ENCODE results near the gene EIF4G1. TPM values are rescaled to one million over a fixed set of nuclear protein-coding genes. Genes with fewer than 3 reads are reported as not detected.
A peak's percentile ranks its signal among the peaks of the same experiment; 100 is the strongest.
"Not testable (repeated sequence)": the region's sequence is repeated elsewhere in the genome, so short reads cannot be mapped to it uniquely, and the experiment has no call there.

The EIF4G1 gene
- 158 TPM for polyA plus RNA-seq (2012; ENCODE audit: low read depth, missing spikeins)

- DNase-seq (ENCODE audit: insufficient read length, low spot score) (peak; percentile 96), FAIRE-seq (peak; percentile 98)
- TF ChIP-seq PAX5 (IDR thresholded peaks at IDR 0.05; ENCODE audit: insufficient read depth, low read length, severe bottlenecking) = no peak
- no peak for TF ChIP-seq SPI1 (IDR thresholded peaks at IDR 0.05; ENCODE audit: low read depth, low read length)
- TF ChIP-seq TAF1 (IDR thresholded peaks at IDR 0.05; ENCODE audit: low read depth, low read length) = peak; percentile 93
- TF ChIP-seq POU2F2 (IDR thresholded peaks at IDR 0.05; ENCODE audit: low read depth, low read length) = no peak
- TF ChIP-seq POLR2AphosphoS5 (IDR thresholded peaks at IDR 0.05; ENCODE audit: low read depth, low read length) = peak; percentile 84
- peak; percentile 78 for TF ChIP-seq POLR2A (IDR thresholded peaks at IDR 0.05; ENCODE audit: low read depth, low read length)
These were observed at the start of gene EIF4G1 for GRCh38 chr3:184314363-184314699. EIF4G1 (plus strand) TSS chr3:184314606; CDS start chr3:184315797, 1,191 bp downstream.

- not testable (repeated sequence) for DNase-seq (ENCODE audit: insufficient read length, low spot score); FAIRE-seq
These were observed 47.2 kb upstream of the EIF4G1 start for GRCh38 chr3:184267249-184267648.

- TF ChIP-seq POLR2AphosphoS5 (IDR thresholded peaks at IDR 0.05; ENCODE audit: low read depth, low read length) = no peak
- TF ChIP-seq POU2F2 (IDR thresholded peaks at IDR 0.05; ENCODE audit: low read depth, low read length) = no peak
- TF ChIP-seq PAX5 (IDR thresholded peaks at IDR 0.05; ENCODE audit: insufficient read depth, low read length, severe bottlenecking) = no peak
- no peak for TF ChIP-seq TAF1 (IDR thresholded peaks at IDR 0.05; ENCODE audit: low read depth, low read length)
- no peak for TF ChIP-seq POLR2A (IDR thresholded peaks at IDR 0.05; ENCODE audit: low read depth, low read length)
- TF ChIP-seq SPI1 (IDR thresholded peaks at IDR 0.05; ENCODE audit: low read depth, low read length) = no peak
- DNase-seq (ENCODE audit: insufficient read length, low spot score) (no peak), FAIRE-seq (no peak)
These were observed 42.1 kb upstream of the EIF4G1 start for GRCh38 chr3:184272269-184272668.

- TF ChIP-seq PAX5 (IDR thresholded peaks at IDR 0.05; ENCODE audit: insufficient read depth, low read length, severe bottlenecking) = no peak
- no peak for TF ChIP-seq POLR2A (IDR thresholded peaks at IDR 0.05; ENCODE audit: low read depth, low read length)
- TF ChIP-seq SPI1 (IDR thresholded peaks at IDR 0.05; ENCODE audit: low read depth, low read length) = no peak
- TF ChIP-seq TAF1 (IDR thresholded peaks at IDR 0.05; ENCODE audit: low read depth, low read length) = no peak
- FAIRE-seq (no peak), DNase-seq (ENCODE audit: insufficient read length, low spot score) (no peak)
These were observed 39.1 kb upstream of the EIF4G1 start for GRCh38 chr3:184275381-184275701.

- no peak for DNase-seq (ENCODE audit: insufficient read length, low spot score)
- no peak for FAIRE-seq
- TF ChIP-seq POU2F2 (IDR thresholded peaks at IDR 0.05; ENCODE audit: low read depth, low read length) (no peak), POLR2A (IDR thresholded peaks at IDR 0.05; ENCODE audit: low read depth, low read length) (no peak), SPI1 (IDR thresholded peaks at IDR 0.05; ENCODE audit: low read depth, low read length) (no peak)
These were observed 38.2 kb upstream of the EIF4G1 start, which contains the start of gene ECE2 for GRCh38 chr3:184275961-184276910. ECE2 (plus strand) TSS chr3:184276022; CDS start chr3:184276154, 132 bp downstream.

GRCh38 chr3:184277366-184277765, 37.0 kb upstream of the EIF4G1 start:
- FAIRE-seq (no peak), DNase-seq (ENCODE audit: insufficient read length, low spot score) (no peak)

GRCh38 chr3:184282941-184283340, 31.5 kb upstream of the EIF4G1 start:
- FAIRE-seq (no peak), DNase-seq (ENCODE audit: insufficient read length, low spot score) (no peak)
- TF ChIP-seq POU2F2 (IDR thresholded peaks at IDR 0.05; ENCODE audit: low read depth, low read length) = no peak
- TF ChIP-seq PAX5 (IDR thresholded peaks at IDR 0.05; ENCODE audit: insufficient read depth, low read length, severe bottlenecking) = no peak
- no peak for TF ChIP-seq SPI1 (IDR thresholded peaks at IDR 0.05; ENCODE audit: low read depth, low read length)
- TF ChIP-seq TAF1 (IDR thresholded peaks at IDR 0.05; ENCODE audit: low read depth, low read length) = no peak

More at GRCh38 chr3:184277366-184277765, 37.0 kb upstream of the EIF4G1 start:
- TF ChIP-seq POU2F2 (IDR thresholded peaks at IDR 0.05; ENCODE audit: low read depth, low read length) (no peak), SPI1 (IDR thresholded peaks at IDR 0.05; ENCODE audit: low read depth, low read length) (peak; percentile 34)

GRCh38 chr3:184283681-184284080, 30.7 kb upstream of the EIF4G1 start:
- TF ChIP-seq POLR2AphosphoS5 (IDR thresholded peaks at IDR 0.05; ENCODE audit: low read depth, low read length) (no peak), POU2F2 (IDR thresholded peaks at IDR 0.05; ENCODE audit: low read depth, low read length) (no peak), PAX5 (IDR thresholded peaks at IDR 0.05; ENCODE audit: insufficient read depth, low read length, severe bottlenecking) (no peak), POLR2A (IDR thresholded peaks at IDR 0.05; ENCODE audit: low read depth, low read length) (no peak), TAF1 (IDR thresholded peaks at IDR 0.05; ENCODE audit: low read depth, low read length) (no peak), SPI1 (IDR thresholded peaks at IDR 0.05; ENCODE audit: low read depth, low read length) (no peak)
- no peak for DNase-seq (ENCODE audit: insufficient read length, low spot score)
- FAIRE-seq = no peak

- no peak for FAIRE-seq
- TF ChIP-seq POU2F2 (IDR thresholded peaks at IDR 0.05; ENCODE audit: low read depth, low read length) (no peak), SPI1 (IDR thresholded peaks at IDR 0.05; ENCODE audit: low read depth, low read length) (no peak), POLR2AphosphoS5 (IDR thresholded peaks at IDR 0.05; ENCODE audit: low read depth, low read length) (no peak), POLR2A (IDR thresholded peaks at IDR 0.05; ENCODE audit: low read depth, low read length) (no peak), TAF1 (IDR thresholded peaks at IDR 0.05; ENCODE audit: low read depth, low read length) (no peak), PAX5 (IDR thresholded peaks at IDR 0.05; ENCODE audit: insufficient read depth, low read length, severe bottlenecking) (no peak)
- DNase-seq (ENCODE audit: insufficient read length, low spot score) = peak; percentile 41
These were observed 29.7 kb upstream of the EIF4G1 start for GRCh38 chr3:184284696-184285095.

GRCh38 chr3:184289426-184289938, 24.9 kb upstream of the EIF4G1 start:
- no peak for TF ChIP-seq POLR2AphosphoS5 (IDR thresholded peaks at IDR 0.05; ENCODE audit: low read depth, low read length)
- FAIRE-seq (peak; percentile 57), DNase-seq (ENCODE audit: insufficient read length, low spot score) (peak; percentile 75)
